Measurements from ENCODE around the gene REG3A.

The REG3A gene

DNA sequence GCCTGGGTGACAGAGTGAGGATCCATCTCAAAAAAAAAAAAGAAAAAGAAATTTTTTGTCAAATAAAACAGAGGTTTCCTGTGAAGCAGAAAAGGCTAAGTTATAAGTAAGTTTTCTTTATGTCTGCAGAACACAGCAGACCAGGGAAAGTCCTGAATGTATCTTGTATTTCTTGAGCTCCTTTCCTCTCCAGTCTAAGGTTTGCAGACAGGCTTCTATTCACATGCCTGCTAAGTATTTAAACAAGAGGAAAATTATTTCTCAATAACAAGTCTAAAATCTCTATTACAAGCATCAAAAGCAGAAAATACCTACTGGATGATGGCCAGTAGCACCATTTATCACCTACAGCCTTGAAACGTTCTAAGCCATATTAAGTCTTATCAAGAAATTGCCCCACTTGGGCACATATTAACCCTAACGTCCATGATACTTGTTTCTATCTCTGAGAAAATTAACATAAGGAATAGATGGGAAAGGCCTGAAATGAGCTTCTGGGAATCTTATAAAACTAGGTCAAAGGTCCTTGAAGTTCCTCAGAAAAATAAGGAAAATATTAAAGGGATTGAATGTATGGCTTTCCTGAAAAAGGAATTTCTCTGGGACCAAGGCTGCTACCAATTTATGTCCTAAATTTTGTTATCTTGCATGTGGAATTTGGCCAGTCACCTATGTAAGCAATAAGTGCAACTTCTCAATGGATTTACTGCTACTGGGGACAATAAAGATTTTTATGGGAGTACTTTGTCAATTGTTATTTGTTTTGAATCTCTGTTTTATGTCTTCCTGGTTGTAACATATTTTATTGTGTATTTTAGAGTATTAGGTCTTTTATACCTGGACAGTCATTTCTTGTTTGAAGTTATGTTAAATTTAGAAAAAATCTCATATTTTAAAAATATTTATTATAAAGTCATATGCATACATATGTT is 42.3 kb downstream of the REG3A start:
- no peak for DNase-seq

DNA sequence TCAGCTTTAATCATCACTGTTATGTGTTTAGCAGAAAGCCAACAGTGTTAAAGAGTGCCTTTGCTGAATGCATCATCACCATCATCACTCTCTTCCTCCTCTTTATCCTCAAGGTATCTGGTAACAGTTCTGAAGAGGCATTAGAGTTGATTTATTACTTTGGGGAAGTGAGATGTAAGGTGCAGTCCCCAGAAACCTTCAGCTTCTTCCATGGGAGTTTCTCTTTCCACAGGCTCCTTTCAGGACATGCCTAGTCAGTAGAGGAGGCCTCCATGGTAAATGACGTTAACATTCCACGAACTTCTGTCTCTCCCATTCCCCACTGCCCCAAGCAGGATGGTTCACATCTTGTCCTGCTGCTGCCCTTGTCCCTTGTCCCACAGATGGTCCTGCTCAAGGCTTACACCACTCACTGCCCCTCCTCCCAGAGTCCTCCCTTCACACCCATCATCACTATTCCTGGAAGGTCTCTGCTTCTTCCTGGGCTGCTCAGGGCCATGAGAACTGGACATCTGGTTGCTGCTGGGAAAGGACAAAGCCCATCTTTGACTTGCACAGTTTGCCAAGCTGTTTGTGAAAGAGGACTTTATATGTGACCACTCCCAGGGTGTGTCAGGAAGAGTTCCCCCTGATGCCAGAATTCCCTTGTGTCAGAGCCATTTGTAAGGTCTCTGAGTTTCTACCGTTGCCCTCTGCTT is 44.6 kb downstream of the REG3A start:
- no peak for DNase-seq

DNA sequence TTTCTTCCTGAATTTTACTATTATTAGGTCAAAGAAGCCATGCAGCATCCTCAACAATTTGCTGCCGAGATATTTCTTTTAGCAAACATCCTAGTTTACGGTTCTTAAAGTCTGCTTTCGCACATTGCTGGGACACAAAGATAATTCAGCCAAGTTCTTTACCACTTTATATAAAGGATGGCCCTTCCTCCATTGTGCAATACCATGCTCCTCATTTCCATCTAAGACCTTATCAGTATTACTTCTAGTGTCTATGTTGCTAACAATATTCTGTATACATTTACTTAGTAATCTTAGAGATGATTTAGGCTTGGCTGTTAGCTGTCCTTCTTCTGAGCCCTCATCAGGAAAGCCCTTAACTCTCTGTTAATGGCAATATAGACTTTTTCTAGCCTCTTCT is 47.3 kb downstream of the REG3A start:
- no peak for DNase-seq

All from activated effector memory CD4-positive, alpha-beta T cell treated with anti-CD3 and anti-CD28 coated beads, Interleukin-2, amount 50 U/mL, for 16 hours (primary cell).